ENCODE measurements around the gene RPL7L1. TPM values are rescaled to one million over a fixed set of nuclear protein-coding genes. Genes with fewer than 3 reads are reported as not detected.
A peak's percentile ranks its signal among the peaks of the same experiment; 100 is the strongest.

RPL7L1 gene
- total and polyA plus RNA-seq, 2 of the 13 experiments (the other 11 are each of a cell fraction or from before 2014, with no cell fraction given), result 51.6 to 179 TPM

GRCh38 chr6:42938987-42939809 is 59.8 kb downstream of the RPL7L1 start (continued):
- TF ChIP-seq RXRA (CRISPR knock-in tag; IDR thresholded peaks at IDR 0.05) (peak; percentile 97), ZSCAN30 (CRISPR knock-in tag; IDR thresholded peaks at IDR 0.05) (no peak), ZNF83 (CRISPR knock-in tag; IDR thresholded peaks at IDR 0.05; ENCODE audit: borderline replicate concordance) (no peak), POLR2A (IDR thresholded peaks at IDR 0.05; ENCODE audit: insufficient read depth in 1 of 2, low read depth in 2 of 2, low read length in 2 of 2) (no peak; a peak in 1 of 4 replicates), MTF2 (CRISPR knock-in tag; IDR thresholded peaks at IDR 0.05; ENCODE audit: borderline replicate concordance) (no peak), ZNF225 (CRISPR knock-in tag; IDR thresholded peaks at IDR 0.05) (0 out of 2 replicates have a peak, but pooled peaks have one; percentile 44), ZMYM3 (CRISPR knock-in tag; IDR thresholded peaks at IDR 0.05) (peak; percentile 87; the same call in 1 of the 2 replicates), ZNF17 (CRISPR knock-in tag; IDR thresholded peaks at IDR 0.05) (no peak), NFKB2 (CRISPR knock-in tag; IDR thresholded peaks at IDR 0.05; ENCODE audit: borderline replicate concordance) (peak; percentile 41; the same call in 1 of the 2 replicates), SP4 (CRISPR knock-in tag; IDR thresholded peaks at IDR 0.05) (peak; percentile 93), ASH2L (IDR thresholded peaks at IDR 0.05; ENCODE audit: insufficient read length, low read depth, low read length) (no peak), ZSCAN9 (CRISPR knock-in tag; IDR thresholded peaks at IDR 0.05; ENCODE audit: borderline replicate concordance) (peak; percentile 97), TFDP2 (CRISPR knock-in tag; IDR thresholded peaks at IDR 0.05) (peak; percentile 85), ZNF160 (CRISPR knock-in tag; IDR thresholded peaks at IDR 0.05) (peak; percentile 75; the same call in 1 of the 2 replicates), FOXK2 (IDR thresholded peaks at IDR 0.05) (peak; percentile 87), ZNF230 (CRISPR knock-in tag; IDR thresholded peaks at IDR 0.05) (peak; percentile 92; the same call in 1 of the 2 replicates), ZNF484 (CRISPR knock-in tag; IDR thresholded peaks at IDR 0.05; ENCODE audit: borderline replicate concordance, low read depth) (no peak), ZNF383 (CRISPR knock-in tag; IDR thresholded peaks at IDR 0.05; ENCODE audit: borderline replicate concordance) (no peak), FOXO1 (CRISPR knock-in tag; IDR thresholded peaks at IDR 0.05) (peak; percentile 99), MTF1 (CRISPR knock-in tag; IDR thresholded peaks at IDR 0.05) (no peak), GATAD2A (CRISPR knock-in tag; IDR thresholded peaks at IDR 0.05) (peak; percentile 94)
- TF ChIP-seq, protein P1, sequence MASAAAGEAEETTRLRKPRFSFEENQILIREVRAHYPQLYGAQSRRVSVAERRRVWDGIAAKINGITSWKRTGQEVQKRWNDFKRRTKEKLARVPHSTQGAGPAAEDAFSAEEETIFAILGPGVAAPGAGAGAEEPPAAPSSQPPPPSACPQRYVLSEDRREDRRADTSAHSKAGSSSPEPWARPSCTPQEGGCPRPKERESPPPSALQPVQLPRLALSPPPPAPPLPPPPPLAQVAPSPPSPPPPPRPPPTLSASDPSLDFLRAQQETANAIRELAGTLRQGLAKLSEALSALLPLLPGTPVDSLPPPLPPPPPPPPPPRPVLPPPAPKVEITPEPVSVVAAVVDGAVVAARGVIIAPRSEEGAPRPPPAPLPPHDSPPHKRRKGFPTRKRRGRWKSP (CRISPR knock-in tag; IDR thresholded peaks at IDR 0.05), result peak; percentile 49; the same call in 1 of the 2 replicates
- TF ChIP-seq, protein P2, sequence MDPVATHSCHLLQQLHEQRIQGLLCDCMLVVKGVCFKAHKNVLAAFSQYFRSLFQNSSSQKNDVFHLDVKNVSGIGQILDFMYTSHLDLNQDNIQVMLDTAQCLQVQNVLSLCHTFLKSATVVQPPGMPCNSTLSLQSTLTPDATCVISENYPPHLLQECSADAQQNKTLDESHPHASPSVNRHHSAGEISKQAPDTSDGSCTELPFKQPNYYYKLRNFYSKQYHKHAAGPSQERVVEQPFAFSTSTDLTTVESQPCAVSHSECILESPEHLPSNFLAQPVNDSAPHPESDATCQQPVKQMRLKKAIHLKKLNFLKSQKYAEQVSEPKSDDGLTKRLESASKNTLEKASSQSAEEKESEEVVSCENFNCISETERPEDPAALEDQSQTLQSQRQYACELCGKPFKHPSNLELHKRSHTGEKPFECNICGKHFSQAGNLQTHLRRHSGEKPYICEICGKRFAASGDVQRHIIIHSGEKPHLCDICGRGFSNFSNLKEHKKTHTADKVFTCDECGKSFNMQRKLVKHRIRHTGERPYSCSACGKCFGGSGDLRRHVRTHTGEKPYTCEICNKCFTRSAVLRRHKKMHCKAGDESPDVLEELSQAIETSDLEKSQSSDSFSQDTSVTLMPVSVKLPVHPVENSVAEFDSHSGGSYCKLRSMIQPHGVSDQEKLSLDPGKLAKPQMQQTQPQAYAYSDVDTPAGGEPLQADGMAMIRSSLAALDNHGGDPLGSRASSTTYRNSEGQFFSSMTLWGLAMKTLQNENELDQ (CRISPR knock-in tag; IDR thresholded peaks at IDR 0.05; ENCODE audit: borderline replicate concordance), result no peak
- TF ChIP-seq, protein P3, sequence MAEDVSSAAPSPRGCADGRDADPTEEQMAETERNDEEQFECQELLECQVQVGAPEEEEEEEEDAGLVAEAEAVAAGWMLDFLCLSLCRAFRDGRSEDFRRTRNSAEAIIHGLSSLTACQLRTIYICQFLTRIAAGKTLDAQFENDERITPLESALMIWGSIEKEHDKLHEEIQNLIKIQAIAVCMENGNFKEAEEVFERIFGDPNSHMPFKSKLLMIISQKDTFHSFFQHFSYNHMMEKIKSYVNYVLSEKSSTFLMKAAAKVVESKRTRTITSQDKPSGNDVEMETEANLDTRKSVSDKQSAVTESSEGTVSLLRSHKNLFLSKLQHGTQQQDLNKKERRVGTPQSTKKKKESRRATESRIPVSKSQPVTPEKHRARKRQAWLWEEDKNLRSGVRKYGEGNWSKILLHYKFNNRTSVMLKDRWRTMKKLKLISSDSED (CRISPR knock-in tag; IDR thresholded peaks at IDR 0.05), result no peak
- TF ChIP-seq, protein P4, sequence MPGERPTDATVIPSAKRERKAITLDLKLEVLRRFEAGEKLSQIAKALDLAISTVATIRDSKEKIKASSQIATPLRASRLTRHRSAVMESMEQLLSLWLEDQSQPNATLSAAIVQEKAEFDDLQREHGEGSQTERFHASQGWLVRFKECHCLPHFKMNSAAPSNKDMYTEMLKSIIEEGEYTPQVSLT (CRISPR knock-in tag; IDR thresholded peaks at IDR 0.05; ENCODE audit: borderline replicate concordance, low read depth), result no peak
